ENCODE measurements around the gene ISG15.

ISG15 gene

GRCh38 chr1:1019122-1019999 is 6.1 kb downstream of the ISG15 start:
- H3K36me3 ChIP-seq (ENCODE audit: insufficient read depth, low read length) = no peaks in the 10 kb centered on the region
- no peaks in the 10 kb centered on the region for H3K9me3 ChIP-seq (ENCODE audit: insufficient read depth, low read depth, low read length)
- H4K20me1 ChIP-seq (ENCODE audit: insufficient read depth, low read length, poor library complexity, severe bottlenecking) = peaks cover 9% of the 10 kb centered on the region
- H3K79me2 ChIP-seq (ENCODE audit: insufficient read depth, low read length) = no peaks in the 10 kb centered on the region
- H3K4me2 ChIP-seq (ENCODE audit: low read depth, low read length, poor library complexity, severe bottlenecking) = peak overlapping the region; percentile 56
- no peak overlapping the region for H2AFZ ChIP-seq (ENCODE audit: low read length)
- H3K4me3 ChIP-seq (ENCODE audit: low read length, poor library complexity, severe bottlenecking) = peak overlapping the region; percentile 65
- no peaks in the 10 kb centered on the region for H3K9me2 ChIP-seq (replicated peaks; ENCODE audit: low read depth, low read length)
- TF ChIP-seq, protein P1, sequence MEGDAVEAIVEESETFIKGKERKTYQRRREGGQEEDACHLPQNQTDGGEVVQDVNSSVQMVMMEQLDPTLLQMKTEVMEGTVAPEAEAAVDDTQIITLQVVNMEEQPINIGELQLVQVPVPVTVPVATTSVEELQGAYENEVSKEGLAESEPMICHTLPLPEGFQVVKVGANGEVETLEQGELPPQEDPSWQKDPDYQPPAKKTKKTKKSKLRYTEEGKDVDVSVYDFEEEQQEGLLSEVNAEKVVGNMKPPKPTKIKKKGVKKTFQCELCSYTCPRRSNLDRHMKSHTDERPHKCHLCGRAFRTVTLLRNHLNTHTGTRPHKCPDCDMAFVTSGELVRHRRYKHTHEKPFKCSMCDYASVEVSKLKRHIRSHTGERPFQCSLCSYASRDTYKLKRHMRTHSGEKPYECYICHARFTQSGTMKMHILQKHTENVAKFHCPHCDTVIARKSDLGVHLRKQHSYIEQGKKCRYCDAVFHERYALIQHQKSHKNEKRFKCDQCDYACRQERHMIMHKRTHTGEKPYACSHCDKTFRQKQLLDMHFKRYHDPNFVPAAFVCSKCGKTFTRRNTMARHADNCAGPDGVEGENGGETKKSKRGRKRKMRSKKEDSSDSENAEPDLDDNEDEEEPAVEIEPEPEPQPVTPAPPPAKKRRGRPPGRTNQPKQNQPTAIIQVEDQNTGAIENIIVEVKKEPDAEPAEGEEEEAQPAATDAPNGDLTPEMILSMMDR (conservative IDR thresholded peaks at IDR 0.05; ENCODE audit: low read length) = peak; percentile 39; the same call in 1 of the 2 replicates
- TF ChIP-seq EZH2phosphoT487 (IDR thresholded peaks at IDR 0.05; ENCODE audit: borderline replicate concordance) = no peak
- H3F3A ChIP-seq (ENCODE audit: low read depth) = no peaks in the 10 kb centered on the region
- H3K27me3 ChIP-seq (ENCODE audit: insufficient read depth, low read length, poor library complexity, severe bottlenecking) = no peaks in the 10 kb centered on the region
- H3K4me1 ChIP-seq (ENCODE audit: insufficient read depth, low read length, poor library complexity, severe bottlenecking) = peaks cover 21% of the 10 kb centered on the region
- H3K9ac ChIP-seq (ENCODE audit: low read depth, low read length, poor library complexity, severe bottlenecking) = no peak overlapping the region

DNA sequence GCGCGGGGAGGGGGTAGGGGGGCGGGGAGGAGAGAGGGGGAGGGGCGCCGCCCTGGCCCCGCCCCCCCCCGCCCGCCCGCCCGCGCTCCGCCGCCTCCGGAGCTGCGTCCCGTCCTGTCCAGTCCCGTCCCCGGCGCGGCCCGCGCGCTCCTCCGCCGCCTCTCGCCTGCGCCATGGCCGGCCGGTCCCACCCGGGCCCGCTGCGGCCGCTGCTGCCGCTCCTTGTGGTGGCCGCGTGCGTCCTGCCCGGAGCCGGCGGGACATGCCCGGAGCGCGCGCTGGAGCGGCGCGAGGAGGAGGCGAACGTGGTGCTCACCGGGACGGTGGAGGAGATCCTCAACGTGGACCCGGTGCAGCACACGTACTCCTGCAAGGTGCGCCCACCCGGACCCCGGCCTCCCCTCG is 6.7 kb downstream of the ISG15 start, which contains the start of gene AGRN:
Gene AGRN, plus strand, starts transcription at position 121 of the 405 bp plus-strand sequence. Its CDS starts 53 bp downstream, at position 174.
- peak within 1 kb of the TSS; percentile 43; the same call in 1 of the 2 replicates for H2AFZ ChIP-seq (ENCODE audit: low read length)

DNA sequence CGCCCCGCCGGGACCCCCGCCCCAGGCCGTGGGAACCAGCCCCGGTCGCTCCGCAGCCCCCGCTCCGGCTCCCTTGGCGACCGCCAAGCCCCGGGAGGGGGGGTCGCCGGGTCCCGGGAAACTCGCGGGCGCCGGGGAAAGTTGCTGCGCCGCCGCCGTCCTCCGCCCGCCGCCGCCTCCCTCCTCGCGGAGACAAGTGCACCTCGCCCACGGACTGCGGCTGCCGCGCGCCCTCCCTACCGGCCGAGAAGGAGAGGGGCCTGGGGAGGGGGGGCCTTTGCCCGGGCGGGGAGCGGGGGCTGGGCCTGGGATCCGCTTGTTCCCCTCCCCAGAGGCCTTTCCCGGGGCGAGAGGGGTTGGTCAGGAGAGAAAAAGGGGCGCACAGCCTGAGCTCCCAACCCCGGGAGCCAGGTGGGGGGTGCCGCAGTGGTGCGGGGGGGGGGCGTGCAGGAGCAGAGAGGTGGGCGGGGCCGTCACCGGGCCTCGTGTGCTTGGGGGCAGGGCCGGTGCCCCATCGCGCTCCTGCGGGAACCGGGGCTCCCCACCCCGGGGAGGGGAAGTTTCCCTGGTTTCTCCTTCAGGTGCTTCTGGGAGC is 7.2 kb downstream of the ISG15 start:
- Histone ChIP-seq H3F3A (ENCODE audit: low read depth) (no peaks in the 10 kb centered on the region), H3K79me2 (ENCODE audit: insufficient read depth, low read length) (no peaks in the 10 kb centered on the region), H3K36me3 (ENCODE audit: insufficient read depth, low read length) (no peaks in the 10 kb centered on the region), H3K4me3 (ENCODE audit: low read length, poor library complexity, severe bottlenecking) (peak overlapping the region; percentile 72), H4K20me1 (ENCODE audit: insufficient read depth, low read length, poor library complexity, severe bottlenecking) (peaks cover 9% of the 10 kb centered on the region), H3K9me2 (replicated peaks; ENCODE audit: low read depth, low read length) (no peaks in the 10 kb centered on the region), H3K9me3 (ENCODE audit: insufficient read depth, low read depth, low read length) (no peaks in the 10 kb centered on the region), H3K4me2 (ENCODE audit: low read depth, low read length, poor library complexity, severe bottlenecking) (peak overlapping the region; percentile 67), H2AFZ (ENCODE audit: low read length) (peak overlapping the region; percentile 43; the same call in 1 of the 2 replicates), H3K27me3 (ENCODE audit: insufficient read depth, low read length, poor library complexity, severe bottlenecking) (no peaks in the 10 kb centered on the region), H3K9ac (ENCODE audit: low read depth, low read length, poor library complexity, severe bottlenecking) (peak overlapping the region; percentile 72), H3K4me1 (ENCODE audit: insufficient read depth, low read length, poor library complexity, severe bottlenecking) (peaks cover 10% of the 10 kb centered on the region)
- TF ChIP-seq EZH2phosphoT487 (IDR thresholded peaks at IDR 0.05; ENCODE audit: borderline replicate concordance) = no peak
- TF ChIP-seq, protein P1 (conservative IDR thresholded peaks at IDR 0.05; ENCODE audit: low read length) = no peak

More for the DNA sequence above, 6.7 kb downstream of the ISG15 start, which contains the start of gene AGRN:
- no peaks in the 10 kb centered on the region for H3K9me3 ChIP-seq (ENCODE audit: insufficient read depth, low read depth, low read length)
- H3K79me2 ChIP-seq (ENCODE audit: insufficient read depth, low read length) = no peaks in the 10 kb centered on the region
- no peaks in the 10 kb centered on the region for H3F3A ChIP-seq (ENCODE audit: low read depth)
- H3K27me3 ChIP-seq (ENCODE audit: insufficient read depth, low read length, poor library complexity, severe bottlenecking) = no peaks in the 10 kb centered on the region
- H3K4me1 ChIP-seq (ENCODE audit: insufficient read depth, low read length, poor library complexity, severe bottlenecking) = peaks cover 15% of the 10 kb centered on the region
- H3K9ac ChIP-seq (ENCODE audit: low read depth, low read length, poor library complexity, severe bottlenecking) = peak within 1 kb of the TSS; percentile 72
- H3K4me2 ChIP-seq (ENCODE audit: low read depth, low read length, poor library complexity, severe bottlenecking) = peak within 1 kb of the TSS; percentile 67
- TF ChIP-seq EZH2phosphoT487 (IDR thresholded peaks at IDR 0.05; ENCODE audit: borderline replicate concordance) = no peak
- TF ChIP-seq, protein P1 (conservative IDR thresholded peaks at IDR 0.05; ENCODE audit: low read length) = no peak
- H3K9me2 ChIP-seq (replicated peaks; ENCODE audit: low read depth, low read length) = no peaks in the 10 kb centered on the region
- H3K4me3 ChIP-seq (ENCODE audit: low read length, poor library complexity, severe bottlenecking) = peak within 1 kb of the TSS; percentile 72
- H4K20me1 ChIP-seq (ENCODE audit: insufficient read depth, low read length, poor library complexity, severe bottlenecking) = peaks cover 9% of the 10 kb centered on the region
- no peaks in the 10 kb centered on the region for H3K36me3 ChIP-seq (ENCODE audit: insufficient read depth, low read length)

Data from Loucy (cell line).